ENCODE data around the gene SATB2. TPM values are rescaled to one million over a fixed set of nuclear protein-coding genes. Genes with fewer than 3 reads are reported as not detected.
A peak's percentile ranks its signal among the peaks of the same experiment; 100 is the strongest.

The SATB2 gene
- total RNA-seq, 6 experiments from 2014 or later: 3.3 to 8.5 (median 6.0) TPM

- H3K27me3 ChIP-seq: no peaks in the 10 kb centered on the region
- no peaks in the 10 kb centered on the region for H3K4me1 ChIP-seq
- no peak overlapping the region for H3K4me3 ChIP-seq
- intact Hi-C loops (cut with DNase I): no loop called here
- no peaks in the 10 kb centered on the region for H3K9me3 ChIP-seq
- ATAC-seq (no peak), DNase-seq (peak in 1 of 3 donors; percentile 40)
- H3K36me3 ChIP-seq: no peaks in the 10 kb centered on the region
- TF ChIP-seq POLR2A (IDR thresholded peaks at IDR 0.05) (no peak), CTCF (IDR thresholded peaks at IDR 0.05) (no peak)
- 100% methylated on average over 1 of the region's 14 CpGs for WGBS (ENCODE audit: insufficient coverage, low coverage, low lambda C conversion rate, missing lambda C conversion rate)
- no peak overlapping the region for H3K27ac ChIP-seq
Observed at GRCh38 chr2:199308567-199308966, 149.2 kb downstream of the SATB2 start.

DNA sequence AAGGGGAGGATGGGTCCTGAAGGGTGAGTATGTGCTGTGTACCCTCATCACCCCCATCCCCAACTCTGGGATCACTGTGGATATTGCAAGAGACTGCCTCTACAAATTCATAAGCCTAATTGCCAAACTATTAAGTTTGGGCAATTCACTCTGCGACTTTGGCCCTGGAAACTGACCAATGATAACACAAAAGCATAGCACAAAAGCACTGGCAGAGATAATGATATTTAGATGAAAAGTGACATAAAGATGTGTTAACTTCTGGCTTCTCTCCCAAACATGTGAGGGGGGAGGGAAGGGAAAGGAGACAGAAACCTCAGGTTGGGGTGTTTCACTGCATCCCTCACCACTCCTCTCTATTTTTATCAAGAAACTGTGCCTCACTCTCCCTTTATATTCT lies 150.3 kb downstream of the SATB2 start:
- Histone ChIP-seq H3K4me3 (no peak overlapping the region), H3K9me3 (no peaks in the 10 kb centered on the region), H3K27me3 (no peaks in the 10 kb centered on the region), H3K27ac (no peak overlapping the region), H3K4me1 (no peaks in the 10 kb centered on the region), H3K36me3 (no peaks in the 10 kb centered on the region)
- 60% methylated on average over 1 of the region's 1 CpG for WGBS (ENCODE audit: insufficient coverage, low coverage, low lambda C conversion rate, missing lambda C conversion rate)
- ATAC-seq: no peak
- intact Hi-C loops (cut with DNase I): no loop called here
- DNase-seq: no peak
- TF ChIP-seq CTCF (IDR thresholded peaks at IDR 0.05): no peak
- TF ChIP-seq POLR2A (IDR thresholded peaks at IDR 0.05): no peak

- H3K4me3 ChIP-seq: no peak overlapping the region
- no peaks in the 10 kb centered on the region for H3K36me3 ChIP-seq
- no peaks in the 10 kb centered on the region for H3K9me3 ChIP-seq
- DNase-seq: no peak
- ATAC-seq: no peak
- no peaks in the 10 kb centered on the region for H3K27me3 ChIP-seq
- intact Hi-C loops (cut with DNase I): no loop called here
- no peak overlapping the region for H3K27ac ChIP-seq
- TF ChIP-seq POLR2A (IDR thresholded peaks at IDR 0.05) (no peak), CTCF (IDR thresholded peaks at IDR 0.05) (no peak)
- no peaks in the 10 kb centered on the region for H3K4me1 ChIP-seq
- 90% methylated on average over 3 of the region's 3 CpGs for WGBS (ENCODE audit: insufficient coverage, low coverage, low lambda C conversion rate, missing lambda C conversion rate)
Observed at GRCh38 chr2:199306116-199306515, 151.6 kb downstream of the SATB2 start.

DNA sequence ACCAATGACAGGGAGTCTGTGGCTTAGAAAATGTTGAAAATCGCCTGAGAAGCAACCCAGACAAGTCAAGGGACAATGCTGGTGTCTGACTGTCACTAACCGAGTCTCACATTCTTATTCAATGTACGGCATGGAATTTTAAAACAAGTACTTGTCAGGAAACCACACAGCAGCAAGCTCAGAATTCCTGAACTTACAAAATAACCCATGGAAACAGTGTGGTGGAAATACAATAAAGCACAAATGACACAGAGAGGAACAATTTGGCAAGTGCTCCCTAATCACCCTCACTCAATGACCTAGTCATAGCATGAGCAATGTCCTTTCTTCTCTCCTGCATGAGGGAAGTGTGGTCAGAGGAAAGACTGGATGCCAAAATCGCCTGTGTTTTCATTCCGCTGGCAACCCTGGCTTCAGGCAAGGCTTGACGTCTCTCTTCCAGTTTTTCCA lies 154.0 kb downstream of the SATB2 start:
- intact Hi-C loops (cut with DNase I): no loop called here
- H3K9me3 ChIP-seq: no peaks in the 10 kb centered on the region

More for the DNA sequence above, 154.0 kb downstream of the SATB2 start:
- WGBS (ENCODE audit: insufficient coverage, low coverage, low lambda C conversion rate, missing lambda C conversion rate): 69% methylated on average over 6 of the region's 6 CpGs
- no peaks in the 10 kb centered on the region for H3K4me1 ChIP-seq
- H3K36me3 ChIP-seq: no peaks in the 10 kb centered on the region
- H3K27ac ChIP-seq: no peak overlapping the region
- TF ChIP-seq CTCF (IDR thresholded peaks at IDR 0.05): no peak
- H3K4me3 ChIP-seq: no peak overlapping the region
- H3K27me3 ChIP-seq: no peaks in the 10 kb centered on the region
- DNase-seq (no peak), ATAC-seq (no peak)

All from right lobe of liver (tissue), 6 donors.